Ascending aorta (tissue), 2 donors: ENCODE results near the gene FOXJ2. TPM values are rescaled to one million over a fixed set of nuclear protein-coding genes. Genes with fewer than 3 reads are reported as not detected.

Source experiments
- DNase-seq, 2 donors: peaks; one replicate each; pipeline ENCODE4 v3.0.0-alpha.2; 2019; ENCODE audit warnings: low spot score in 2 of 2
- H3K27ac ChIP-seq, 2 donors: fragments of 200-600 bp; sonication (generic); one replicate each; pipeline ENCODE4 v1.5.1; 2016 to 2017; ENCODE audit warnings: mild to moderate bottlenecking in 1 of 2
- H3K27me3 ChIP-seq: fragments of 200-600 bp; sonication (generic); one replicate; pipeline ENCODE4 v1.5.1; 2017
- H3K36me3 ChIP-seq, 2 donors: fragments of 200-600 bp; sonication (generic); one replicate each; pipeline ENCODE4 v1.5.1; 2016
- H3K4me1 ChIP-seq, 2 donors: fragments of 200-600 bp; sonication (generic); one replicate each; pipeline ENCODE4 v1.5.1; 2016 to 2017; ENCODE audit warnings: mild to moderate bottlenecking in 1 of 2
- H3K4me3 ChIP-seq, 2 donors: fragments of 200-600 bp; sonication (generic); one replicate each; pipeline ENCODE4 v1.5.1; 2016 to 2017; ENCODE audit warnings: mild to moderate bottlenecking in 1 of 2
- H3K9me3 ChIP-seq, 2 donors: fragments of 200-600 bp; sonication (generic); one replicate each; pipeline ENCODE4 v1.5.1; 2016
- CTCF ChIP-seq, 3 experiments: fragments of 200-600 bp in 2 of 3; fragments of 450-650 bp in 1 of 3; sonication (generic) in 2 of 3; IDR thresholded peaks; one replicate each; pipeline ENCODE4 v1.5.1; 2016 to 2019; ENCODE audit warnings: antibody characterized with exemption in 3 of 3, mild to moderate bottlenecking in 1 of 3, moderate library complexity in 1 of 3
- intact Hi-C: fragments of 100-400 bp; cut with DNase I; formaldehyde crosslinking; loops from one replicate; pipeline ENCODE4 v1.15.1; 2023
- total RNA-seq: library from RNA; depleted of rRNA; stranded (reverse); fragments of >200 nt; gene quantifications from one replicate; pipeline ENCODE4 v1.1.0, GENCODE V29; 2016

FOXJ2 gene
- total RNA-seq, 1 donor from 2014 or later, result 17.1 TPM

GRCh38 chr12:8076366-8076765, 43.9 kb downstream of the FOXJ2 start:
- DNase-seq, result no peak
- Histone ChIP-seq H3K27me3 (no peaks in the 10 kb centered on the region), H3K27ac (no peak overlapping the region), H3K9me3 (no peaks in the 10 kb centered on the region), H3K36me3 (no peaks in the 10 kb centered on the region), H3K4me1 (peaks cover 0 to 9% of the 10 kb centered on the region in 2 donors), H3K4me3 (no peak overlapping the region)
- intact Hi-C loops, result no loop called here
- TF ChIP-seq CTCF (IDR thresholded peaks at IDR 0.05), result no peak

GRCh38 chr12:8077207-8077606, 44.7 kb downstream of the FOXJ2 start:
- Histone ChIP-seq H3K27ac (no peak overlapping the region), H3K4me3 (no peak overlapping the region), H3K9me3 (no peaks in the 10 kb centered on the region), H3K27me3 (no peaks in the 10 kb centered on the region), H3K4me1 (peaks cover 0 to 9% of the 10 kb centered on the region in 2 donors), H3K36me3 (no peaks in the 10 kb centered on the region)
- intact Hi-C loops, result loop anchor here (1.0 kb wide), 1 partner anchor 30 kb away; no protein-coding TSS in a partner anchor
- TF ChIP-seq CTCF (IDR thresholded peaks at IDR 0.05), result no peak
- DNase-seq, result no peak

- Histone ChIP-seq H3K4me1 (peaks cover 0 to 18% of the 10 kb centered on the region in 2 donors), H3K4me3 (no peak overlapping the region), H3K36me3 (no peaks in the 10 kb centered on the region), H3K27ac (no peak overlapping the region), H3K9me3 (no peaks in the 10 kb centered on the region), H3K27me3 (no peaks in the 10 kb centered on the region)
- DNase-seq, result peak in 1 of 2 donors; percentile 71
- intact Hi-C loops, result no loop called here
- peak in 2 of 3 experiments; percentile 22 to 42 for TF ChIP-seq CTCF (IDR thresholded peaks at IDR 0.05)
These were observed 45.9 kb downstream of the FOXJ2 start for GRCh38 chr12:8078398-8078797.

GRCh38 chr12:8078916-8079315, 46.4 kb downstream of the FOXJ2 start:
- no peak overlapping the region for H3K4me3 ChIP-seq
- TF ChIP-seq CTCF (IDR thresholded peaks at IDR 0.05), result no peak
- H3K27ac ChIP-seq, result no peak overlapping the region
- peaks cover 0 to 23% of the 10 kb centered on the region in 2 donors for H3K4me1 ChIP-seq
- H3K36me3 ChIP-seq, result no peaks in the 10 kb centered on the region
- H3K9me3 ChIP-seq, result no peaks in the 10 kb centered on the region
- intact Hi-C loops, result no loop called here
- no peaks in the 10 kb centered on the region for H3K27me3 ChIP-seq
- no peak for DNase-seq

- Histone ChIP-seq H3K9me3 (no peaks in the 10 kb centered on the region), H3K4me3 (no peak overlapping the region), H3K27ac (peak overlapping the region in 1 of 2 donors; percentile 33), H3K27me3 (no peaks in the 10 kb centered on the region), H3K36me3 (no peaks in the 10 kb centered on the region), H3K4me1 (peaks cover 0 to 24% of the 10 kb centered on the region in 2 donors)
- no peak for DNase-seq
- intact Hi-C loops, result loop anchor here (2.0 to 5.0 kb wide), 2 partner anchors 47 to 148 kb away; partner anchors contain the start of gene FOXJ2
- TF ChIP-seq CTCF (IDR thresholded peaks at IDR 0.05), result no peak
These were observed 47.6 kb downstream of the FOXJ2 start for GRCh38 chr12:8080120-8080519.
